Measurements from ENCODE around the gene TEX26. TPM values are rescaled to one million over a fixed set of nuclear protein-coding genes. Genes with fewer than 3 reads are reported as not detected.
"Not testable (repeated sequence)": the region's sequence is repeated elsewhere in the genome, so short reads cannot be mapped to it uniquely, and the experiment has no call there.

Gene TEX26
- total RNA-seq, 1 experiment from 2014 or later, result not detected

DNA sequence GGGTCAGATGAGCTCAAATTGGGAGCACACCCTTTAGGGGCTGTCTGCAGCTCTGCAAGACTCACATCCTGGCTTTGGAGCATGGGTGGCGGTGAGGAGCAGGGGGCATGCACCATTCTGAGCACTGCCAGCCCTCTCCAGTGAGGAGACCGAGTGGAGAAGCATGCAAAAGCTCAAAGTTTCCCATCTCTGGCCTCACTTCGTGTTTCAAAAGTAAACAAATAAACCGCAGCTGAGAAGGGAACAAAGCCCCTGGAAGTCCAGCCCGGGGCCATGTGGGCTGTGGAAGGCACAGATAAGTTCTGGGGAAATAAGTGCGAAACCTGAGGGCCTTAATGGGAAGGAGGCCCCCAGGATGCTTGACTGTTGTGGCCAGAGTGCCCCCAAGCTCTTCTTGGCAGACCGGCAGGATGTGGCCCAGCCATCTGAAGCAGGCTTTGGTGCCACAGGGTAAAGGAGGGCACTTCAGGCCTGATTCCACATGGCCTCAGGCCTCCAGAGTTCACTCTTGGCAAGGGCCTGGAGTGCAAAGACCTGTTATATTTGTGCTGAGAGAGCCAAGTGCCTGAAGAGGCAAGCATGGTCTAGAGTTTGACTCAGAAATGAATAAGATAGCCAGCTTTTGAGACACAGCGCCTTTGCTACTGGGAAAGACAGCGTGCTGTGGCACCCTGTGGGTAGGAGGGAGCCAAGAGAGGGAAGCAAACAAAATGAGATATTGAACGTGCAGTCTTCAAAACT lies 25.2 kb upstream of the TEX26 start:
- no peaks in the 10 kb centered on the region for H3K27me3 ChIP-seq
- H3K4me1 ChIP-seq, result peaks cover 21% of the 10 kb centered on the region
- H3K4me3 ChIP-seq, result no peak overlapping the region
- no peaks in the 10 kb centered on the region; the same call in 1 of the 2 replicates for H3K9me3 ChIP-seq (replicated peaks)
- peak; percentile 80 to 89 for DNase-seq
- peaks cover 17% of the 10 kb centered on the region for H3K36me3 ChIP-seq
- peak overlapping the region; percentile 19; the same call in 1 of the 2 replicates for H3K27ac ChIP-seq

DNA sequence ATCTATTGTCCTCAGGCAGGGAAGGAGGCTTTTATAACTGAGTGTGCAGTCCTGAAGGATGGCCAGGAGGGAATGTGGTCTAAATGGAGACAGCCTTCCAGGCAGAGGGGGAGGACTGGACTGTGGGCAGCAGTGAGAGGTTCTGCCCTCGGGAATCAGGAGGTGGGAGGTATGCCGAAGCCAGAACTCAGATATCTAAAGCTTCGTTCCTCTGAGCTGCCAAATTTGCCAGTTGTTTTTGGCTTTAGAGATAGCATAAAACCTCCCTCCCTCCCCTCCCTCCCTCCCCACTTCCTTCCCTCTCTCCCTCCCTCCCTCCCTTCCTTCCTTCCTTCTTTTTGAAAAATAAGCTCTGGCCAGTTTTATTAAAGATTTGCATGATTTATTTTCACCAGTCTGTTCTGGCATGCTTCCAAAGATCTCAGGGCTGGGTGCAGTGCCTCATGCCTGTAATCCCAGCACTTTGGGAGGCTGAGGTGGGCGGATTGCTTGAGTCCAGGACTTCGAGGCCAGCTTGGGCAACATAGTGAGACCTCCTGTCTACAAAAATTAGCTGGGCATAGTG lies 24.0 kb upstream of the TEX26 start:
- peaks cover 17% of the 10 kb centered on the region for H3K36me3 ChIP-seq
- H3K9me3 ChIP-seq (replicated peaks), result no peaks in the 10 kb centered on the region; the same call in 1 of the 2 replicates
- no peak overlapping the region for H3K27ac ChIP-seq
- H3K4me1 ChIP-seq, result peaks cover 21% of the 10 kb centered on the region
- H3K27me3 ChIP-seq, result no peaks in the 10 kb centered on the region
- H3K4me3 ChIP-seq, result no peak overlapping the region
- peak; percentile 53 to 62 for DNase-seq

DNA sequence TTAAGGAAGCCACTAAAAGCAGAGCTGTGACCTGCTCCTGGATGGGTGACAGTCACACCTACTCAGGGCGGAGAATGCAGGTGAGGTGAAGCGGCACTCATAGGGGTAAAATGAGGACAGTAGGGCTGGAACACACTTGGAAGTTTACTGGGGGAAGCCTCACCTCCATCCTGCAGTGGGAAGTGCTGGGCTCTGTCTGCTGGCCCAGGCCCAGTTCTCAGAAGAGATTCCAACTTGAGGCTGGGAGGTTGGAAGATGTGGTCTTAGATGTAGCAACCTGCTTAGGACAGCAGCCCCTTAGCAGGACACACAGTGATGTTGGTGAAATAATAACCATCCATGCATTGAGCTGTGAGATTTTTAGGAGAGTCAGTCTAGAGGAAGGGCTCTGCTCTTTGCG lies 21.8 kb upstream of the TEX26 start:
- Histone ChIP-seq H3K27ac (no peak overlapping the region), H3K9me3 (replicated peaks) (no peaks in the 10 kb centered on the region), H3K36me3 (peaks cover 10% of the 10 kb centered on the region), H3K27me3 (no peaks in the 10 kb centered on the region), H3K4me3 (no peak overlapping the region), H3K4me1 (peaks cover 21% of the 10 kb centered on the region)
- DNase-seq, result no peak

DNA sequence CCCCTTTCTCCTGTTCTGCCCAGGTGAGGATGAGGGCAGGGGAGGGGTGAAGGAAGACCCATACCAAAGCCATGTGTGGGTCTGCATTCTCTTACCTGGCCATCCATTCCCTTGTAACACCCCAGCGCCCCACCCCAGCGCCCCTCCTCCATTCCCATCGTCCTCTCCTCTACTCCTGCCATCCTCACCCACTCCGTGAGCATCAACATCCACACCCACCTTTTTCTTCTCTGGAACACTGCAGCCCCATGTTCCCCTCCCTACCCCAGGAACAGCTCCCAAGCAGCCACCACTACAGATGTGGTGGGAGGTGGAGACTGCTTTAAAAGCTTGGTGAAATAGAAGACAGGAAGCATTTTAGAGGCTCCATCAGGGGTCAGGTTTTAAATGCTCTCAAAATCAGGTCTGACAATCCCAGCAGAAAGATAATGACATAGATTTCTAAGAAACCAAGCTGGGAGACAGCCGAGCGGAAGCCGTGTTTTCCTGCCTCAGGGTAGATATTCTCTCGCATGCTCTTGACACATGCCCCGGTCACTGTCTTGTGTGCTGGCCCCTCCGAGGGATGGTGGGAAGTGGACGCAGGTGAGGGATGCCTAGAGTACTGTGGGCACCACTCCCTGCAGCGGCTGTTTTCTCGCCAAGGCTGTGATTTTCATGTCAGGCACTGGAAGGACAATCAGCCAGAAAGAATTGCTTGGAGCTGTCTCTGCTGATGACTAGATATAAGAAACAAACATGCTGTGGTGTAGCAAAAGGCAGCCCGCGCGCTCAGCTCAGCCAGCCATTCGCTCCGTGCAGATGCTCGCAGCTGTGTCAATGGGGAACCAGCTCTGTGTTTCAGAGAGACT lies 16.5 kb upstream of the TEX26 start:
- no peaks in the 10 kb centered on the region for H3K27me3 ChIP-seq
- H3K36me3 ChIP-seq, result peaks cover 17% of the 10 kb centered on the region
- H3K4me1 ChIP-seq, result no peaks in the 10 kb centered on the region
- H3K9me3 ChIP-seq (replicated peaks), result no peaks in the 10 kb centered on the region
- no peak for DNase-seq
- H3K4me3 ChIP-seq, result no peak overlapping the region
- no peak overlapping the region for H3K27ac ChIP-seq

DNA sequence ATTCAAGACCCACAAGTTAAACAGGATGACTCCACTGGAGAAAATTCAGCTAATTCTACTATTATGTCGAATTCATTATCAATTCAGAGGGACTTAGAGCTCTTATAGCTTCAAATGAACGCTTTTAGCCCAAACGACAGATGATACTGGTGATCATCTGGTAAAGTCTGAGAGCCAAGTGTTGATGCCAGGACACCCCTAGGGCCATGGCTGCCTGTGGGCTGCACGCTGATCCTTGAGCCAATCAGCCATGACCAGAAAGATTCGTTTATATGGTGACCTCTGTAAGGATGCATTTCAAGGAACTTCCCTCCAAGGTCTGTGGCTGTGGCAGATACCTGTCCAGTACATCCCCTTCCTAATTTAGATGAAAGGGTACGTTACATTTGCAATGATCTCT lies 15.5 kb upstream of the TEX26 start:
- H3K9me3 ChIP-seq (replicated peaks), result no peaks in the 10 kb centered on the region
- H3K27me3 ChIP-seq, result no peaks in the 10 kb centered on the region
- peaks cover 27% of the 10 kb centered on the region for H3K36me3 ChIP-seq
- no peak overlapping the region for H3K27ac ChIP-seq
- H3K4me3 ChIP-seq, result no peak overlapping the region
- no peak for DNase-seq
- no peaks in the 10 kb centered on the region for H3K4me1 ChIP-seq

DNA sequence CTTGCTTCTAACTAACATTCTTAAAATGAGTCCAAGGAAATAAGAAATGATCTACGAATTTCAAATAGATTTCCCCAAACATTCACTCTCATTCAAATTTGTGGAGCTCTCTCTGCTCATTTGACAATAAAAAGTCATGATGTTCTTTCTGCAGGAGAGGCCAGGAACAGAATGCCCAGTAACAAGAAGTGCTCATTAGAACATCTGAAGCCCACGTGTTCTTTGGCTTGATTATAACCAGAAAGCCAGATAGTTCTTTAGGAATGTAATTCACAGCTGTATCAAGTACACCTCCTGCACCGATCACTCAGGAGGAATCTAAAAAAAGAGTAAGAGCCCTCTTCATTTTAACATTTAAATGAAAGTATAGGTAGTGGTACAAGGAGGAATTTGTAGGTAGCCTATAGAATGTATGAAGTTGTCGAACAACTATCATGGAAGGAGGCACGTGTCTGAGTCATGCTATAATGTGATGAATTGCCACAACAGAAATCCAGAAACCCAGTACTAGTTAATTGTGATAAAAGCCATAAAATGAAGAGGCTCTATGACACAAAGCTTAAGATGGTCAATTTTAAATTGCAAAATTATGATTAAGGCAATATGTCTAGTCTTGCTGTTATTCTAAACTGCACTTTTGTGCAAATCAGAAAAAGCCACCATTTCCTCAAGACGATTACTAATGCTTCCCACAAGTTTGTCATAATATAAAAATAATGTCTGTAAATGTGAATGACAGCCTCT lies 13.6 kb upstream of the TEX26 start:
- H3K36me3 ChIP-seq, result peaks cover 36% of the 10 kb centered on the region
- no peaks in the 10 kb centered on the region for H3K4me1 ChIP-seq
- no peak overlapping the region for H3K27ac ChIP-seq
- no peak overlapping the region for H3K4me3 ChIP-seq
- no peak for DNase-seq
- H3K27me3 ChIP-seq, result no peaks in the 10 kb centered on the region
- H3K9me3 ChIP-seq (replicated peaks), result no peaks in the 10 kb centered on the region

DNA sequence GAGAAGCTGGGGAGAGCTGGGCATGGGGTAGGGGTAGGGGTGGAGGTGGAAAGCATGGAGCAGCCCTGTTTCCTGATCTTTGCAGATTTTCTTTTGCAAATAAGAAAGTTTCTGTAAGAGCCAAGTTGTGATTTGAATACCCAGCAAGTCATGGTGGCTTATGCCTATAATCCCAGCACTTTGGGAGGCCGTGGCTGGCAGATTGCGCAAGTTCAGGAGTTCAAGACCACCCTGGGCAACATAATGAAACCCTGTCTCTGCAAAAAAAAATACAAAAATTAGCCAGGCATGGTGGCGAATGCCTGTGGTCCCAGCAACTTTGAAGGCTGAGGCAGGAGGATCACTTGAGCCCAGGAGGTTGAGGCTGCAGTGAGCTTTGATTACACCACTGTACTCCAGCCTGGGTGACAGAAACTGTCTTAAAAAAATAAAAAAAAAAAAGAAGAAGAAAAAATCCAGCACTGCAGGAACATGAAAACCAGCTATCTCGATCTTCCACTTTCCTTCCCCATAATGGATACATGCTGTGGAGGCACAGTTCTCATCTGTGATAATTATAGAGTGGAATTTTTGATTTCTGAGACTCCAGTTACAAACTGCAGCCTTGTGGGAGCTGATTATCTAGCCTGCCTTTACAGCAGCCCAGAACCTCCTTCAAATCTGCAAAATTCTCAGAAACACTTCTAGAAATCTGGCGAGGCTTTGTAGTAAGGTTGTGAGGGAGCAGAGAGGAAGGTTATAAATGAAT lies 12.1 kb upstream of the TEX26 start:
- no peak overlapping the region for H3K4me3 ChIP-seq
- DNase-seq, result no peak
- H3K27ac ChIP-seq, result no peak overlapping the region
- no peaks in the 10 kb centered on the region for H3K4me1 ChIP-seq
- H3K9me3 ChIP-seq (replicated peaks), result no peaks in the 10 kb centered on the region
- H3K27me3 ChIP-seq, result no peaks in the 10 kb centered on the region
- peaks cover 51% of the 10 kb centered on the region for H3K36me3 ChIP-seq

DNA sequence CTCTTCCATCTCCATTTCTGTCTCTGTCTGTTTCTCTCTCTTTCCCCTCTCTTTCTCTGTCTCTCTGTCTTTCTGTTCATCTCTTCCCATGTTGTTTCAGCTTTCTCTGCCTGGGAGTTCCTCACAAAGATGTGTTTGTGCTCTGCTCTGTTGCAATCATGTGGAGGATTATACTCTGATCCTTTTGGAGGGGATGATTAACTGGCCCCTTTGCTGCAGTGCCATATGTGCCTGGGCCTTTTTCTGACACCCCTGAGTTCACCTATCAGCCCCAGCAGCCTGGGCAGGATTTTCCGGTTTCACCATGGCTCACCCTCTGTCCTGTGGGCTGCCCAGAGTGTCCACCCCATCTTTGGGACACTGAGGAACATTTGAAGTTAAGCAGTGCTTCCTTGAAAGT lies 9.0 kb upstream of the TEX26 start:
- no peak overlapping the region for H3K4me3 ChIP-seq
- H3K9me3 ChIP-seq (replicated peaks), result no peaks in the 10 kb centered on the region
- H3K4me1 ChIP-seq, result no peaks in the 10 kb centered on the region
- peaks cover 50% of the 10 kb centered on the region for H3K36me3 ChIP-seq
- no peak overlapping the region for H3K27ac ChIP-seq
- no peak for DNase-seq
- H3K27me3 ChIP-seq, result no peaks in the 10 kb centered on the region

DNA sequence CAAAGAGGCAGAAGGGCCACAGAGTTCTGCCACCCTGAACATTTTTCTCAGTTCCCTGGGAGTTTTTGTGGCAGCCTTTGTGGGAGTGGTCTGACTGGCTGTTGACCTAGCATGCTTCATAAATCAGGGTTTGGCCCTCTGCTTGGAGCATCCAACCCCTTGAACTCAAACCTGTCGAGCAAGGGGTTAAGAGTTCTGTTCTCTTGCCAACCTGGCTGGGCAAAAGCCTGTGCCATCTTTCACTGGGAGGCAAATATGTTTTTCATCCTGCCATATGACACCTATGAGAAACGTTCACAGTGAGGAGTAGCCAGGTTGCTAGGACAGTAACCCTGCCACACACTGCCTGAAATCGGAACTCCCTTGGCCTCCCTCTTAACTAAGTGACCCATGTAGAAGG lies 7.7 kb upstream of the TEX26 start:
- H3K9me3 ChIP-seq (replicated peaks), result no peaks in the 10 kb centered on the region
- DNase-seq, result no peak
- H3K27ac ChIP-seq, result no peak overlapping the region
- peaks cover 50% of the 10 kb centered on the region for H3K36me3 ChIP-seq
- no peaks in the 10 kb centered on the region for H3K27me3 ChIP-seq
- H3K4me1 ChIP-seq, result no peaks in the 10 kb centered on the region
- H3K4me3 ChIP-seq, result no peak overlapping the region

DNA sequence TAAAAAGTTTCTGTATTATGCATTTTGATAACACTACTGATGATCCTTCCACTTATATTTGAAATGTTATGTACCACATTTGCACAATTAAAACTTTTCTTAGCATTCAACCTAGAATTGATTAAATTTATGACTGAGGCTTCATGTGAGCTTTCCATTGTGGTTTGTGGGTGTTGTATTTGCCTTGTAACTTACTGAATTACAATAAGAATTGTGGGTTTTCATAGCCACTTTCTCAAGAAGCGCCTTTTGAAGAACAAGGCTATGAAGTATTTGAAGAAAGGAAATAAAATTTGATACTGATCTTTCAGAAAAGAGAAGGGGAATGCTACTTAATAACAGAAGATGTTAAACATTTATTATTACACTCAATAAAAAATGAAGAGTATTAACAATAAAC lies 7.0 kb upstream of the TEX26 start:
- H3K4me1 ChIP-seq, result no peaks in the 10 kb centered on the region
- H3K27me3 ChIP-seq, result no peaks in the 10 kb centered on the region
- H3K4me3 ChIP-seq, result no peak overlapping the region
- no peaks in the 10 kb centered on the region for H3K9me3 ChIP-seq (replicated peaks)
- H3K27ac ChIP-seq, result no peak overlapping the region
- DNase-seq, result no peak
- H3K36me3 ChIP-seq, result peaks cover 50% of the 10 kb centered on the region

DNA sequence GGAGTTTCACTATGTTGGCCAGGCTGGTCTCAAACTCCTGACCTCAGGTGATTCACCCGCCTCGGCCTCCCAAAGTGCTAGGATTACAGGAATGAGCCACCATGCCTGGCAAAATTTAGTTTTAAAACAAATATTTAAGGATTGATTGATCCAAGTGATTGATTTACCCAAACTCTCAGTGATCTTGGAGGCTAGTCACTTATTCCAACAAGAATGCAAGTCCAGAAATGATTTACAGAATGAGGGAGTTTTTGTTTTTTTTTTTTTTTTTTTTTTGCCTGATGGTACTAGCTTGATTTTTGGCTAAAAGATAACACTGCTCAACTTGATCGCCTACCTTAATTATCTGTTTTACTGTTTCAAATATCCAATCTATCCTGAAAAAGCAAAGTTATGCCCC lies 5.7 kb upstream of the TEX26 start:
- DNase-seq, result no peak
- Histone ChIP-seq H3K9me3 (replicated peaks) (no peaks in the 10 kb centered on the region), H3K27ac (no peak overlapping the region), H3K27me3 (no peaks in the 10 kb centered on the region), H3K36me3 (peaks cover 38% of the 10 kb centered on the region), H3K4me3 (no peak overlapping the region), H3K4me1 (no peaks in the 10 kb centered on the region)

DNA sequence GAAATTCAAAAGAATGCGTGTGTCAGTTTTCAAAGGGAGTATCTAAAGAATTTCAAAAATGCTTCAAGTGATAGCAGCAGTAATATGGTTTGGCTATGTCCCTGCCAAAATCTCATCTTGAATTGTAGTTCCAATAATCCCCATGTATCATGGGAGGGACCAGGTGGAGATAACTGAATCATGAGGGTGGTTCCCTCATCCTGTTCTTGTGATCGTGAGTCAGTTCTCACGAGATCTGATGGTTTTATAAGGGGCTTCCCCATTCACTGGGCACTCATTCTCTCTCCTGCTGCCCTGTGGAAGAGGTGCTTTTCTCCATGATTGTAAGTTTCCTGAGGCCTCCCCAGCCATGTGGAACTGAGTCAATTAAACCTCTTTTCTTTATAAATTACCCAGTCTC lies 5.3 kb upstream of the TEX26 start:
- not testable (repeated sequence) for H3K27me3 ChIP-seq; H3K4me1 ChIP-seq; H3K27ac ChIP-seq; DNase-seq; H3K9me3 ChIP-seq (replicated peaks); H3K4me3 ChIP-seq
- peaks cover 36% of the 10 kb centered on the region for H3K36me3 ChIP-seq

DNA sequence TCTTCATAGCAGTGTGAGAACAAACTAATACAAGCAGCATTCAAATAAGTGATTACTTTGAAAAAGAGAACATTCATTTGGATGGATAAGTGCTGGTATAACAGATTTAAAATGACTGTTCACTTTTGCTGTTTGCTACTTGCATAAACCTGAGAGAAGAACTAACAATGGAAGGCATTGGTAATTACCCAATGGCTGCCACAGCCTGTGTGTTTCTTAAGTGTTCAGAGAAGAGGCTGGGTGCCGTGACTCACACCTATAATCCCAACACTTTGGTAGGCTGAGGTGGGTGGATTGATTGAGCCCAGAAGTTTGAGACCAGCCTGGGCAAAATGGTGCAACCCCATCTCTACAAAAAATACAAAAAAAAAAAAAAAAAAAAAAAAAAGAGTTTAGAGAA lies 4.9 kb upstream of the TEX26 start:
- Histone ChIP-seq H3K36me3 (peaks cover 33% of the 10 kb centered on the region), H3K9me3 (replicated peaks) (no peaks in the 10 kb centered on the region), H3K27ac (no peak overlapping the region), H3K4me1 (no peaks in the 10 kb centered on the region), H3K27me3 (no peaks in the 10 kb centered on the region), H3K4me3 (no peak overlapping the region)
- no peak for DNase-seq

DNA sequence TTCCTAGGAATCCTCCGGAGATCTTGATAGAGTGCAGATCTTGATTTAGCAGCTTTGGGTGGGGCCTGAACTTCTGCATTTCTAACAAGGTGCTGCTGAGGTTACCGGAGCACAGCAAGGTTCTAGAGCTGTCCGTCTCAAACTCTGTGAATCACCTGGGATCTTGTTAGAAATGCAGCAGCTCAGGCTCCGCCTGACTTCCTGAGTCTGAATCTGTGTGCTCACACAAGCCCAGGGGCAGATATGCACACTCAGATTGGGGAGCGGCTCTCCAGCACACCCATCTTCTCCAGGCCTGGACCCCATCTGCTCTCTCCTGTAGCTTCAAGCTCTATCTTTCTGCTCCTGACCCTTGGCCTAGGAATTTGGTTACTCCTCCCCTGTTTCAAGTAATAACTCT lies 3.5 kb upstream of the TEX26 start:
- Histone ChIP-seq H3K4me1 (no peaks in the 10 kb centered on the region), H3K27ac (no peak overlapping the region), H3K9me3 (replicated peaks) (no peaks in the 10 kb centered on the region), H3K4me3 (no peak overlapping the region), H3K27me3 (no peaks in the 10 kb centered on the region), H3K36me3 (peaks cover 25% of the 10 kb centered on the region)
- DNase-seq, result no peak
